ENCODE measurements around the gene KRT77. TPM values are rescaled to one million over a fixed set of nuclear protein-coding genes. Genes with fewer than 3 reads are reported as not detected.

KRT77 gene
- total RNA-seq, 4 donors from 2014 or later: not detected

GRCh38 chr12:52646613-52647012, 56.7 kb downstream of the KRT77 start:
- TF ChIP-seq POLR2A (IDR thresholded peaks at IDR 0.05) (no peak), CTCF (IDR thresholded peaks at IDR 0.05) (no peak)
- Histone ChIP-seq H3K4me3 (no peak overlapping the region), H3K4me1 (no peaks in the 10 kb centered on the region), H3K9me3 (no peaks in the 10 kb centered on the region), H3K36me3 (no peaks in the 10 kb centered on the region), H3K27me3 (no peaks in the 10 kb centered on the region), H3K27ac (no peak overlapping the region)
- intact Hi-C loops (cut with DNase I; ENCODE audit: low total_unique reads): no loop called here
- DNase-seq: no peak

DNA sequence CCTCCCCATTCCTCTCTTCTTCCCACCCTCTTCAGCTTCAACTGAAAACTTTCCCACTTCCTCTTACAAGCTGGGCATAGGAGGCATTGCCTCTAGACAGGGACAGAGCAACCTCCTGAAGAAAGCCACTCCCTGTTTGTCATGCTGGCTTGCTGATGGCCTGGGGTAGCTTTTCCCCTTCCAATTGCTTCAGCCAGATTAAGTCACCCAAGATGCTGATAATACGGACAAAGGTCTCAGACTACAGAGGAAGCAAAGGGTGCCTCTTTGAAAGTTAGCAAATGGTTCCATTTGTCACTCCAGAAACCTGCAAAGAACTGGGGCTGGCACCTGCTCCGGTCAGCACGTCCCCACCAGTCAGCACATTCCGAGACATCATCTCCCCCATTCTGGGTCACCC, 57.3 kb downstream of the KRT77 start:
- no peaks in the 10 kb centered on the region for H3K36me3 ChIP-seq
- no peak overlapping the region for H3K27ac ChIP-seq
- H3K9me3 ChIP-seq: no peaks in the 10 kb centered on the region
- TF ChIP-seq POLR2A (IDR thresholded peaks at IDR 0.05): no peak
- TF ChIP-seq CTCF (IDR thresholded peaks at IDR 0.05): no peak
- H3K27me3 ChIP-seq: no peaks in the 10 kb centered on the region
- no peaks in the 10 kb centered on the region for H3K4me1 ChIP-seq
- intact Hi-C loops (cut with DNase I; ENCODE audit: low total_unique reads): no loop called here
- no peak overlapping the region for H3K4me3 ChIP-seq
- no peak for DNase-seq

DNA sequence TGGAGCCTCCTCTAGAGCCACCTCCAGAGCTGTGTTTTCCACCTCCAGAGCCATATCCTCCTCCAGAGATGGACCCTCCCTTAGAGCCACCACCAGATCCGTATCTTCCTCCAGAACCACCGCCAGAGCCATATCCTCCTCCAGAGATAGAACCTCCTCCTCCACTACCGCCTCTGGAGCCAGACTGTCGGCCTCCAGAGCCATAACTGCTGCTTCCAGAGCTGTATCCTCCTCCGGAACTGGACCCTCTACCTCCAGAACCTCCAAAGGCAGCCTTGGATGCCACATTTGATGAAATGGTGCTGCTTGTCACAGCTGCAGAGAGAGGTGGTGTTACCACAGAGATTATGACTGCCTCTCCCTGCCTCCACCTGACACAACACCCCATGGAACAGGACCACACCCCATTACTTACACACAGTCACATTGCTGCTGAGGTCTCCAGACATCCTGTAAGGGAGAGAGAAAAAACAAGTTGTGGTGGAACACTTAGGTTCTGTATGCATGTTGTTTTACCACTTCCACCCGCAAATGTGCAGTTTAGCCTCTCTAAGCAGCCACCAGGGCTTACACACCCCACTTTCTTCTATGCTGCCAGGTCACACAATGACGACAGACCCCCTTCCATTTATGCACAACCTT, 58.1 kb downstream of the KRT77 start:
- no peak for TF ChIP-seq CTCF (IDR thresholded peaks at IDR 0.05)
- no peak for TF ChIP-seq POLR2A (IDR thresholded peaks at IDR 0.05)
- intact Hi-C loops (cut with DNase I; ENCODE audit: low total_unique reads): no loop called here
- DNase-seq: no peak

DNA sequence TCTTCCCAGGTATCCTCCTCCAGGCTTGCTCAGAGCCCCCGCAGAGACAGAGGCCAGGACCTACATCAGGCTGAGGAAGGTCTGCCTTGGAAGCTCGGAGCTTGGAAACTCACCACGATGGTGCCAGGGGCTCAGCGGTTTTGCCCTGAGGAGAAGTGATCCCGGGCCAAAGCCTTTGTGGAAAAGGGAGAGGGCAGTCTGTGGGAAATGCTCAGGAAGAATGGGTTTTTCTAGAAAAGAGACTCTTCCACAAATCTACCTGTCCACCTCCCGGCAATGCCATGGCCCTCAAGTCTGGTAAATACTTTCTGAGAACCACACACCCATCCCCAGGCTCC, 59.3 kb downstream of the KRT77 start:
- Histone ChIP-seq H3K27ac (no peak overlapping the region), H3K27me3 (no peaks in the 10 kb centered on the region), H3K4me1 (no peaks in the 10 kb centered on the region), H3K9me3 (no peaks in the 10 kb centered on the region), H3K36me3 (no peaks in the 10 kb centered on the region), H3K4me3 (no peak overlapping the region)
- intact Hi-C loops (cut with DNase I; ENCODE audit: low total_unique reads): no loop called here
- TF ChIP-seq CTCF (IDR thresholded peaks at IDR 0.05) (no peak), POLR2A (IDR thresholded peaks at IDR 0.05) (no peak)
- no peak for DNase-seq

More for the DNA sequence above, 58.1 kb downstream of the KRT77 start:
- Histone ChIP-seq H3K4me3 (no peak overlapping the region), H3K36me3 (no peaks in the 10 kb centered on the region), H3K9me3 (no peaks in the 10 kb centered on the region), H3K27ac (no peak overlapping the region), H3K4me1 (no peaks in the 10 kb centered on the region), H3K27me3 (no peaks in the 10 kb centered on the region)

DNA sequence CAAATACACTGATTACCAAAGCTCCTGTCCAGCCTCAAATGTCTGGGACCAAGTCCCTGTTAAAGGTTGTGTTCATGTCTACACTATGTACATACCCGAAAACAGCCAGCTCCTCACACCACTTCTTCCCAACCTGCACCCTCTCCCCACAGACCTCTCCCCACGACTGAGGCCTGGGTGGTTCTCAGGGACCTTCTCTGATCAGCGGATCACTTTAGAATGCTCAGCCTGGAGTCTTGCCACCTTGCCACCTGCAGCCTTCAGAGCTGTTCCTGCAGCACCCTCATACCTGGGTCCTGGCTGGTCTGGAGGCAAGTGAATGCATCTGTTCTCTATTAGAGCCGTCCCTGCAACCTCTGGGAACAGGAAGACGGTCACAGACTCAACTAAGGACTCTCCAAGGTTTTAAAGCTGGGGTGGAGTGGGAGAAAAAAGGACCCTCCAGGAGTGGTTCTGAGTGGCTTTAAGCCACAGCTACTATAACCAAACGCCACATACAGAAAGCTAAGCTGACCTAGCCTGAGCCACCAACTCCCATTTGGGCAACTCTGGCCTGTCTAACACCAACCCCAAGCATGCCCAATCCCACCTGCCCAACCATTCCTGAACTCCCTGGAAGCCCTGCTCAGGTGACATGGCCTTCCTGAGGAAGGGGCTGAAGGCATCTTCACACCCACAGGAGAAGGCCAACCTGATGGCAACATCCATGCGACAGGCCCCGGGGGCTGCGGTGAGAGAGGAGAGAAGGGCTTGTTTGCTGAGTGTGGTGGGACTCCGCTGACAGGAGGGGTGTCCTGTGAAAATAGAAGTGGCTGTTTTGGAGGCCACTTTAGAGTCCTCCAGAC, 59.9 kb downstream of the KRT77 start:
- Histone ChIP-seq H3K27ac (no peak overlapping the region), H3K36me3 (no peaks in the 10 kb centered on the region), H3K4me1 (no peaks in the 10 kb centered on the region), H3K4me3 (no peak overlapping the region), H3K9me3 (no peaks in the 10 kb centered on the region), H3K27me3 (no peaks in the 10 kb centered on the region)
- intact Hi-C loops (cut with DNase I; ENCODE audit: low total_unique reads): no loop called here
- no peak for DNase-seq
- TF ChIP-seq CTCF (IDR thresholded peaks at IDR 0.05): no peak
- no peak for TF ChIP-seq POLR2A (IDR thresholded peaks at IDR 0.05)
